GM12891 (cell line): ENCODE results near the gene GDPD4.

Experiments
- POLR2A ChIP-seq: IDR thresholded peaks from 2 replicates; pipeline ENCODE4 v1.6.1; 2011; ENCODE audit warnings: low read depth, low read length, control low read depth
- POLR2AphosphoS5 ChIP-seq: IDR thresholded peaks from 2 replicates; pipeline ENCODE4 v1.6.1; 2011; ENCODE audit warnings: low read depth, low read length, control low read depth
- POU2F2 ChIP-seq: IDR thresholded peaks from 2 replicates; pipeline ENCODE4 v1.6.1; 2011; ENCODE audit warnings: low read depth, mild to moderate bottlenecking, control low read depth, low read length, moderate library complexity
- TAF1 ChIP-seq: IDR thresholded peaks from 2 replicates; pipeline ENCODE4 v1.6.1; 2011; ENCODE audit warnings: low read depth, low read length, control low read depth

DNA sequence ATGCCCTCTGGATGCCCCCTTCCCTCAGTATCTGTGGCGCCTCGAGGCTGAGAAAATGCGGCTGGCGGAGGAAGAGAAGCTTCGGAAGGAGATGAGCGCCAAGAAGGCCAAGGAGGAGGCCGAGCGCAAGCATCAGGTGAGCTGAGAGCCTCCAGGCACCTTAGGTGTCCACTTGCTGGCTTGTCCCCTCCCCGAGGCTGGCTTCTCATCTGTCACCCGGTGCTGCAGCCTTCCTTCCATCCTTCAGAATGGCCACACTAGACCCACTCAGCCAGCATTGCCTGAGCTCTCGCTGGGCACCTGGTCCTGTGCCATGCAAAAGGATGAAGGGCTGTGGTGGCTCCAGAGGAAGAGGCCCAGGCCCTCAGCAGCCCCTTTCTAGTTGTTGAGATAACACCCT is 121.1 kb downstream of the GDPD4 start:
- TF ChIP-seq POLR2AphosphoS5, result no peak
- TF ChIP-seq POLR2A, result no peak
- no peak for TF ChIP-seq TAF1
- no peak for TF ChIP-seq POU2F2
